ENCODE results near the gene KCNJ12. TPM values are rescaled to one million over a fixed set of nuclear protein-coding genes. Genes with fewer than 3 reads are reported as not detected.
A peak's percentile ranks its signal among the peaks of the same experiment; 100 is the strongest.

KCNJ12 gene
- polyA plus RNA-seq, 2 of the 4 experiments (the other 2 are of a cell fraction): 0.34 to 0.44 TPM

DNA sequence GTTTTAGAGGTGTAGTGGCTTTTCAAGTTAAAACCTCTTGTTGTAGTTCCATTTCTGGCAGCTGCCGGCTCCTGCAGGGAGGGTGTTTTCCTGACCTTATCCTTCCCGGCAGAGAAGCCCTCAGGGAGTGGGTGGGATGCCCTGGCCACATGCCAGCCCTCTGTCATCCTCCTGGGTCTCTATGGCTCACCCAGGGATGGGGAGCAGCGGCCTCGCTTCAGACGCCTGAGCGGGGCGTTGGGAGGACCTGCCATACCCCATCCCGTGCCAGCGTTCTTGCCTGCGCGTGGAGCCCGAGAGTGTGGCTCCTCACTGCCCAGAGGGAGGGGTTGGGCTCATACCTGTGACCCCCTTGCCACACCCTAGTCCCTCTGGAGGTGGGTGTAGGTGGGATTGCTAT is 11.9 kb downstream of the KCNJ12 start:
- Histone ChIP-seq H3K4me2 (no peak overlapping the region), H3K4me1 (0 out of 3 replicates have a peak, but pooled peaks cover 3% of the 10 kb centered on the region), H3K27ac (no peak overlapping the region), H3K4me3 (no peak overlapping the region), H3K9me3 (no peaks in the 10 kb centered on the region)
- TF ChIP-seq, protein P1, sequence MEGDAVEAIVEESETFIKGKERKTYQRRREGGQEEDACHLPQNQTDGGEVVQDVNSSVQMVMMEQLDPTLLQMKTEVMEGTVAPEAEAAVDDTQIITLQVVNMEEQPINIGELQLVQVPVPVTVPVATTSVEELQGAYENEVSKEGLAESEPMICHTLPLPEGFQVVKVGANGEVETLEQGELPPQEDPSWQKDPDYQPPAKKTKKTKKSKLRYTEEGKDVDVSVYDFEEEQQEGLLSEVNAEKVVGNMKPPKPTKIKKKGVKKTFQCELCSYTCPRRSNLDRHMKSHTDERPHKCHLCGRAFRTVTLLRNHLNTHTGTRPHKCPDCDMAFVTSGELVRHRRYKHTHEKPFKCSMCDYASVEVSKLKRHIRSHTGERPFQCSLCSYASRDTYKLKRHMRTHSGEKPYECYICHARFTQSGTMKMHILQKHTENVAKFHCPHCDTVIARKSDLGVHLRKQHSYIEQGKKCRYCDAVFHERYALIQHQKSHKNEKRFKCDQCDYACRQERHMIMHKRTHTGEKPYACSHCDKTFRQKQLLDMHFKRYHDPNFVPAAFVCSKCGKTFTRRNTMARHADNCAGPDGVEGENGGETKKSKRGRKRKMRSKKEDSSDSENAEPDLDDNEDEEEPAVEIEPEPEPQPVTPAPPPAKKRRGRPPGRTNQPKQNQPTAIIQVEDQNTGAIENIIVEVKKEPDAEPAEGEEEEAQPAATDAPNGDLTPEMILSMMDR (IDR thresholded peaks at IDR 0.05): no peak
- TF ChIP-seq HOXA7 (CRISPR knock-in tag; IDR thresholded peaks at IDR 0.05) (no peak), CBX2 (IDR thresholded peaks at IDR 0.05; ENCODE audit: borderline replicate concordance, low read depth) (no peak), EP300 (IDR thresholded peaks at IDR 0.05) (no peak), RNF2 (IDR thresholded peaks at IDR 0.05; ENCODE audit: borderline replicate concordance, low read depth) (no peak), CBX8 (IDR thresholded peaks at IDR 0.05) (no peak), FOXS1 (CRISPR knock-in tag; IDR thresholded peaks at IDR 0.05) (no peak), PHF8 (IDR thresholded peaks at IDR 0.05; ENCODE audit: borderline replicate concordance, low read depth) (no peak), ESRRA (IDR thresholded peaks at IDR 0.05; ENCODE audit: borderline replicate concordance, low read length) (no peak), ZFP36 (IDR thresholded peaks at IDR 0.05; ENCODE audit: borderline replicate concordance, partially characterized antibody) (no peak), FOSL2 (IDR thresholded peaks at IDR 0.05) (no peak), FOSL2 (CRISPR knock-in tag; IDR thresholded peaks at IDR 0.05) (no peak), SMC3 (IDR thresholded peaks at IDR 0.05) (no peak), RCOR1 (IDR thresholded peaks at IDR 0.05; ENCODE audit: low read depth, low read length) (no peak), HDAC2 (IDR thresholded peaks at IDR 0.05) (no peak)
- TF ChIP-seq, protein P2, sequence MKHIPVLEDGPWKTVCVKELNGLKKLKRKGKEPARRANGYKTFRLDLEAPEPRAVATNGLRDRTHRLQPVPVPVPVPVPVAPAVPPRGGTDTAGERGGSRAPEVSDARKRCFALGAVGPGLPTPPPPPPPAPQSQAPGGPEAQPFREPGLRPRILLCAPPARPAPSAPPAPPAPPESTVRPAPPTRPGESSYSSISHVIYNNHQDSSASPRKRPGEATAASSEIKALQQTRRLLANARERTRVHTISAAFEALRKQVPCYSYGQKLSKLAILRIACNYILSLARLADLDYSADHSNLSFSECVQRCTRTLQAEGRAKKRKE (CRISPR knock-in tag; IDR thresholded peaks at IDR 0.05; ENCODE audit: low read depth): no peak
- TF ChIP-seq, protein P3, sequence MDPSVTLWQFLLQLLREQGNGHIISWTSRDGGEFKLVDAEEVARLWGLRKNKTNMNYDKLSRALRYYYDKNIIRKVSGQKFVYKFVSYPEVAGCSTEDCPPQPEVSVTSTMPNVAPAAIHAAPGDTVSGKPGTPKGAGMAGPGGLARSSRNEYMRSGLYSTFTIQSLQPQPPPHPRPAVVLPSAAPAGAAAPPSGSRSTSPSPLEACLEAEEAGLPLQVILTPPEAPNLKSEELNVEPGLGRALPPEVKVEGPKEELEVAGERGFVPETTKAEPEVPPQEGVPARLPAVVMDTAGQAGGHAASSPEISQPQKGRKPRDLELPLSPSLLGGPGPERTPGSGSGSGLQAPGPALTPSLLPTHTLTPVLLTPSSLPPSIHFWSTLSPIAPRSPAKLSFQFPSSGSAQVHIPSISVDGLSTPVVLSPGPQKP (IDR thresholded peaks at IDR 0.05; ENCODE audit: low read depth, low read length): no peak
- WGBS (ENCODE audit: missing lambda C conversion rate): 78% methylated on average over 12 of the region's 12 CpGs
- POLR2A ChIA-PET: no interaction called here
- no peak for ATAC-seq
- FAIRE-seq: no peak
- CTCF ChIA-PET: interaction anchor here (1.2 to 1.6 kb wide), 2 partner anchors 9 to 10 kb away, joined by 3 read pairs; no protein-coding TSS in a partner anchor
- no peak for DNase-seq (ENCODE audit: low read depth in 1 of 2, low spot score in 1 of 2)

DNA sequence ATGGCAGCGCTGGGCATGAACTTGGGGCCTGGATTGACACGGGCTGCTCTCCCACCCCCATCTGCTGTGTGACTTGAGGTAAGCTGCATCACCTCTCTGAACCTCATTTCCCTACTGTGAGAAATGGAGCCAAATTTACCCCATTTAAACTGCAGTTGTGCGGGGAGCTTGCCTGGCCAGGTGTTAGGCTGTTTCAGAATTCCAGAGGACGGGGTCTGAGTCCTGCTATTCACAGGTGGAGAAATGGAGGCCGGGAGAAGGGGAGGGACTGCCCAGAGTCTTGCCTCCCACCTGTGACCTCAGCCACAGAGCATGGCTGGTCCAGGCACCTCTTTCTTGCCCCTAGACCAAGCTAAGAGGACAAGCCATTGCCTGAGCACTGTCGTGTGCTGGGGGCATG is 12.8 kb downstream of the KCNJ12 start:
- TF ChIP-seq ZFP36 (IDR thresholded peaks at IDR 0.05; ENCODE audit: borderline replicate concordance, partially characterized antibody): peak; percentile 16
- TF ChIP-seq, protein P3 (IDR thresholded peaks at IDR 0.05; ENCODE audit: low read depth, low read length): no peak
- no peak overlapping the region for H3K27ac ChIP-seq
- DNase-seq (ENCODE audit: low read depth in 1 of 2, low spot score in 1 of 2) (no peak), FAIRE-seq (no peak), ATAC-seq (no peak)
- H3K4me1 ChIP-seq: peaks cover 3% of the 10 kb centered on the region; the same call in 1 of the 3 replicates
- no peaks in the 10 kb centered on the region for H3K9me3 ChIP-seq
- no peak overlapping the region for H3K4me3 ChIP-seq
- H3K4me2 ChIP-seq: no peak overlapping the region
- CTCF ChIA-PET: interaction anchor here (1.0 to 2.0 kb wide), 6 partner anchors 8 to 124 kb away, joined by 3 to 6 read pairs (median 4); no protein-coding TSS in a partner anchor
- POLR2A ChIA-PET: no interaction called here
- WGBS (ENCODE audit: missing lambda C conversion rate): 79% methylated on average over 6 of the region's 6 CpGs

DNA sequence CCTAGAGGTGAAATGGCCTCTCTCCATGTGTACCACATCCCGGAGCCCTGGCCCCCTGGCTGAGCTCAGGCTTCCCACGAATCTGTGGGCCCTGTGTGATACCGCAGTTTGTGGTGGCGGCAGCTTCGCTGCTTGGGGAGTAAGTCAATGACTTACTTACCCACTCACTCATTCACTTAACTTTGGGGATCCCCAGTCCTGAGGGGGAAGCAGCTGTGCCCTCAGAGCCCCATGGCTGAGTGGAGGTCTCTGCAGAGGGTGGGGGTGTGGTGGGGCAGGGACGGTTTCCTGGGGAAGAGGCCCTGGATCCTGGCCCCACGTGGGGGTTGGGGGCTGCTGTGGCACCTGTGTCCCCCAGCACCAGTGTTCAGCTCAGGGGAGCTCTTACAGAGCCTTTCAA is 13.2 kb downstream of the KCNJ12 start:
- no peak for ATAC-seq
- no peak for FAIRE-seq
- no peak overlapping the region for H3K4me3 ChIP-seq
- no peaks in the 10 kb centered on the region for H3K9me3 ChIP-seq
- POLR2A ChIA-PET: no interaction called here
- no peak overlapping the region for H3K27ac ChIP-seq
- WGBS (ENCODE audit: missing lambda C conversion rate): 71% methylated on average over 4 of the region's 7 CpGs
- no peak overlapping the region for H3K4me2 ChIP-seq
- H3K4me1 ChIP-seq: peaks cover 3% of the 10 kb centered on the region; the same call in 2 of the 3 replicates
- CTCF ChIA-PET: interaction anchor here (1.0 to 2.0 kb wide), 6 partner anchors 11 to 124 kb away, joined by 3 to 6 read pairs (median 4); no protein-coding TSS in a partner anchor
- no peak for DNase-seq (ENCODE audit: low read depth in 1 of 2, low spot score in 1 of 2)
- TF ChIP-seq, protein P1 (IDR thresholded peaks at IDR 0.05): no peak
- TF ChIP-seq PHF8 (IDR thresholded peaks at IDR 0.05; ENCODE audit: borderline replicate concordance, low read depth): no peak
- no peak for TF ChIP-seq MAZ (IDR thresholded peaks at IDR 0.05; ENCODE audit: borderline replicate concordance, low read depth, low read length)
- no peak for TF ChIP-seq ZSCAN20 (CRISPR knock-in tag; IDR thresholded peaks at IDR 0.05)
- TF ChIP-seq, protein P4, sequence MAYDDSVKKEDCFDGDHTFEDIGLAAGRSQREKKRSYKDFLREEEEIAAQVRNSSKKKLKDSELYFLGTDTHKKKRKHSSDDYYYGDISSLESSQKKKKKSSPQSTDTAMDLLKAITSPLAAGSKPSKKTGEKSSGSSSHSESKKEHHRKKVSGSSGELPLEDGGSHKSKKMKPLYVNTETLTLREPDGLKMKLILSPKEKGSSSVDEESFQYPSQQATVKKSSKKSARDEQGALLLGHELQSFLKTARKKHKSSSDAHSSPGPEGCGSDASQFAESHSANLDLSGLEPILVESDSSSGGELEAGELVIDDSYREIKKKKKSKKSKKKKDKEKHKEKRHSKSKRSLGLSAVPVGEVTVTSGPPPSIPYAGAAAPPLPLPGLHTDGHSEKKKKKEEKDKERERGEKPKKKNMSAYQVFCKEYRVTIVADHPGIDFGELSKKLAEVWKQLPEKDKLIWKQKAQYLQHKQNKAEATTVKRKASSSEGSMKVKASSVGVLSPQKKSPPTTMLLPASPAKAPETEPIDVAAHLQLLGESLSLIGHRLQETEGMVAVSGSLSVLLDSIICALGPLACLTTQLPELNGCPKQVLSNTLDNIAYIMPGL (CRISPR knock-in tag; IDR thresholded peaks at IDR 0.05; ENCODE audit: borderline replicate concordance): no peak
- TF ChIP-seq NR3C1 (IDR thresholded peaks at IDR 0.05): no peak
- TF ChIP-seq FOXS1 (CRISPR knock-in tag; IDR thresholded peaks at IDR 0.05): no peak
- TF ChIP-seq CHD4 (IDR thresholded peaks at IDR 0.05; ENCODE audit: borderline replicate concordance): no peak
- TF ChIP-seq, protein P2 (CRISPR knock-in tag; IDR thresholded peaks at IDR 0.05; ENCODE audit: low read depth): no peak

Measured in A549 (cell line).